22Rv1 (cell line): Measurements from ENCODE around the gene NCOA1.

ENCODE experiments used
- CTCF ChIP-seq: fragments of 450-650 bp; IDR thresholded peaks from 2 replicates; pipeline ENCODE4 v1.5.1; 2017; ENCODE audit warnings: mild to moderate bottlenecking
- ZFX ChIP-seq: fragments of 450-650 bp; IDR thresholded peaks from 2 replicates; pipeline ENCODE4 v1.6.1; 2017; ENCODE audit warnings: antibody characterized with exemption, borderline replicate concordance

- TF ChIP-seq CTCF (no peak), ZFX (no peak)
Measured at GRCh38 chr2:24452502-24452885, 38.6 kb upstream of the NCOA1 start.
